GM23338 (cell line): ENCODE measurements around the gene ZNF831. TPM values are rescaled to one million over a fixed set of nuclear protein-coding genes. Genes with fewer than 3 reads are reported as not detected.

Source experiments
- ATAC-seq: fragments of 200-7000 bp; cut with Tn5 transposase; 3 replicates; pipeline ENCODE4 v1.9.1; 2020
- DNase-seq: peaks from one replicate; pipeline ENCODE4 v3.0.0-alpha.2; 2015; ENCODE audit warnings: low spot score
- H2AFZ ChIP-seq: fragments of 200-600 bp; sonication (generic); 2 replicates; pipeline ENCODE4 v1.8.0; 2016; ENCODE audit warnings: antibody characterized with exemption, mild to moderate bottlenecking, moderate library complexity
- H3F3A ChIP-seq: fragments of 200-600 bp; sonication (generic); replicated peaks from 2 replicates; pipeline ENCODE4 v1.8.0; 2017; ENCODE audit warnings: antibody characterized with exemption, mixed run types, low read depth
- H3K27ac ChIP-seq: fragments of 200-600 bp; sonication (generic); 2 replicates; pipeline ENCODE4 v1.6.1; 2016; ENCODE audit warnings: low read depth
- H3K27me3 ChIP-seq: fragments of 200-600 bp; sonication (generic); 2 replicates; pipeline ENCODE4 v1.8.0; 2016; ENCODE audit warnings: mild to moderate bottlenecking, mixed run types, moderate library complexity; ENCODE audit not compliant: insufficient read depth
- H3K36me3 ChIP-seq: fragments of 200-600 bp; sonication (generic); 2 replicates; pipeline ENCODE4 v1.8.0; 2016; ENCODE audit warnings: mild to moderate bottlenecking; ENCODE audit not compliant: insufficient read depth
- H3K4me1 ChIP-seq: fragments of 200-600 bp; sonication (generic); 2 replicates; pipeline ENCODE4 v1.8.0; 2016; ENCODE audit warnings: mild to moderate bottlenecking, moderate library complexity; ENCODE audit not compliant: insufficient read depth
- H3K4me2 ChIP-seq: fragments of 200-600 bp; sonication (generic); 2 replicates; pipeline ENCODE4 v1.7.1; 2017; ENCODE audit warnings: mixed run types
- H3K4me3 ChIP-seq: fragments of 200-600 bp; sonication (generic); 2 replicates; pipeline ENCODE4 v1.6.1; 2016; ENCODE audit warnings: mixed run types
- H3K79me2 ChIP-seq: fragments of 200-600 bp; sonication (generic); replicated peaks from 2 replicates; pipeline ENCODE4 v1.8.0; 2017; ENCODE audit warnings: mild to moderate bottlenecking; ENCODE audit not compliant: insufficient read depth
- H3K9me2 ChIP-seq: fragments of 200-600 bp; sonication (generic); 2 replicates; pipeline ENCODE4 v1.8.0; 2017; ENCODE audit not compliant: insufficient read depth
- H4K20me1 ChIP-seq: fragments of 200-600 bp; sonication (generic); replicated peaks from 2 replicates; pipeline ENCODE4 v1.8.0; 2017; ENCODE audit warnings: mild to moderate bottlenecking; ENCODE audit not compliant: insufficient read depth
- H3K27ac Mint-ChIP-seq: 2 replicates; pipeline ENCODE4 v1.8.0; 2020; ENCODE audit warnings: inconsistent platforms, mild to moderate bottlenecking, moderate library complexity, mixed read lengths
- H3K27me3 Mint-ChIP-seq: 3 replicates; pipeline ENCODE4 v1.8.0; 2022; ENCODE audit warnings: low read depth, mild to moderate bottlenecking, moderate library complexity, mixed read lengths, inconsistent platforms; ENCODE audit not compliant: insufficient read depth, poor library complexity
- H3K36me3 Mint-ChIP-seq: 3 replicates; pipeline ENCODE4 v1.8.0; 2021; ENCODE audit warnings: low read depth, mild to moderate bottlenecking, inconsistent platforms, moderate library complexity, mixed read lengths
- H3K4me1 Mint-ChIP-seq: 3 replicates; pipeline ENCODE4 v1.8.0; 2020; ENCODE audit warnings: mild to moderate bottlenecking, inconsistent platforms, mixed read lengths
- H3K4me3 Mint-ChIP-seq: 3 replicates; pipeline ENCODE4 v1.8.0; 2021; ENCODE audit warnings: moderate library complexity, mild to moderate bottlenecking, inconsistent platforms, mixed read lengths
- H3K9me3 Mint-ChIP-seq: 3 replicates; pipeline ENCODE4 v1.8.0; 2020; ENCODE audit warnings: moderate library complexity, mild to moderate bottlenecking, inconsistent platforms, mixed read lengths
- CREB1 ChIP-seq: fragments of 250-450 bp; sonication (Bioruptor Pico); IDR thresholded peaks from 2 replicates; pipeline ENCODE4 v1.5.0; 2020; ENCODE audit warnings: low read depth, mild to moderate bottlenecking, moderate library complexity
- ETS1 ChIP-seq: IDR thresholded peaks from 2 replicates; pipeline ENCODE4 v1.6.1; 2016; ENCODE audit warnings: antibody characterized with exemption
- EZH2 ChIP-seq: fragments of 200-600 bp; sonication (generic); IDR thresholded peaks from one replicate; pipeline ENCODE4 v1.8.0; 2017; ENCODE audit warnings: antibody characterized with exemption, mild to moderate bottlenecking, low read depth; ENCODE audit not compliant: unreplicated experiment
- EZH2phosphoT487 ChIP-seq: fragments of 200-600 bp; sonication (generic); IDR thresholded peaks from one replicate; pipeline ENCODE4 v1.8.1; 2018; ENCODE audit warnings: antibody characterized with exemption; ENCODE audit not compliant: unreplicated experiment
- JUNB ChIP-seq: IDR thresholded peaks from one replicate; pipeline ENCODE4 v1.6.1; 2016; ENCODE audit warnings: antibody characterized with exemption; ENCODE audit not compliant: unreplicated experiment
- NANOG ChIP-seq: IDR thresholded peaks from 2 replicates; pipeline ENCODE4 v1.6.1; 2016; ENCODE audit warnings: antibody characterized with exemption, borderline replicate concordance
- POLR2AphosphoS5 ChIP-seq: IDR thresholded peaks from 2 replicates; pipeline ENCODE4 v1.6.1; 2016; ENCODE audit warnings: antibody characterized with exemption, low read depth
- STAT1 ChIP-seq: IDR thresholded peaks from one replicate; pipeline ENCODE4 v1.6.1; 2016; ENCODE audit warnings: antibody characterized with exemption; ENCODE audit not compliant: unreplicated experiment
- ZNF114 ChIP-seq: fragments of 250-450 bp; sonication (Bioruptor Pico); IDR thresholded peaks from 2 replicates; pipeline ENCODE4 v1.5.0; 2020; ENCODE audit warnings: mild to moderate bottlenecking, moderate library complexity
- ZNF331 ChIP-seq: fragments of 250-450 bp; sonication (Bioruptor Pico); IDR thresholded peaks from 2 replicates; pipeline ENCODE4 v1.5.0; 2020; ENCODE audit warnings: low read depth, mild to moderate bottlenecking, moderate library complexity
- ZNF462 ChIP-seq: fragments of 250-450 bp; sonication (Bioruptor Pico); IDR thresholded peaks from 2 replicates; pipeline ENCODE4 v1.5.0; 2020; ENCODE audit warnings: mild to moderate bottlenecking, moderate library complexity
- polyA plus RNA-seq: library from polyadenylated mRNA; unstranded; fragments of >200 nt; fragmentation: Nextera tagmentation; extraction: Ambion mirVana; gene quantifications from 2 replicates; pipeline ENCODE4 v1.2.1, GENCODE V29; 2016
- total RNA-seq: library from RNA; depleted of rRNA; stranded (reverse); fragments of >200 nt; shearing (Covaris generic); gene quantifications from 2 replicates; pipeline ENCODE4 v1.2.3, GENCODE V29; 2014
- TF ChIP-seq, protein P1 (sequence below): IDR thresholded peaks from one replicate; pipeline ENCODE4 v1.6.1; 2018; ENCODE audit warnings: antibody characterized with exemption; ENCODE audit not compliant: unreplicated experiment
- TF ChIP-seq, protein P2 (sequence below), 2 experiments: fragments of 200-600 bp in 1 of 2; sonication (generic) in 1 of 2; conservative IDR thresholded peaks; 2 replicates each; pipeline versions ENCODE4 v1.5.1 to v1.6.1; 2016 to 2017; ENCODE audit warnings: antibody characterized with exemption in 2 of 2, low read depth in 2 of 2, mild to moderate bottlenecking in 2 of 2, moderate library complexity in 1 of 2

ZNF831 gene
- total and polyA plus RNA-seq, 2 experiments from 2014 or later: not detected

DNA sequence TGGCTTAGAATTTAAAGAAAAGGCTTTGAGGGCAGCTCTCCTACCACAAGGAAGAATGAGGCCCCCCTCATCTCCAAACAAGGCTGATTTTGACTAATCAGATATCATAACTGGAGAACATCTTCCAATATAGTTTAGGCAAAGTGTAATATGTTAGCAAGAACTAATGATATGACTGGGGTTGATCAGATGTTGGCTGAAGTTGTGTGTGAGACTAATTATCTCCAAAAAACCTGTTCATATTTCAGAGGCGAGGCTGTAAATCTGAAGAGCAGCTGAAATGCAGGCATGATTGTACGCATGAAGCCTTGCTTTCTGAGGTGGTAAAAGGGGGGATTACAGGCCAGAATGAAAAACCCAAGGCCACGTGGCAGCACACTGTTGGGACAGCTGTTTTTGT lies 16.0 kb upstream of the ZNF831 start:
- H3K79me2 ChIP-seq: no peaks in the 10 kb centered on the region
- no peaks in the 10 kb centered on the region for H3K4me1 ChIP-seq
- H3K27ac Mint-ChIP-seq: no peak overlapping the region
- H3K9me2 ChIP-seq: peaks cover 4% of the 10 kb centered on the region; the same call in 1 of the 2 replicates
- DNase-seq (no peak), ATAC-seq (no peak)
- no peak overlapping the region for H3K4me3 ChIP-seq
- H3K4me1 Mint-ChIP-seq: no peaks in the 10 kb centered on the region
- H3K27me3 ChIP-seq: no peaks in the 10 kb centered on the region
- no peak overlapping the region for H3K4me2 ChIP-seq
- no peaks in the 10 kb centered on the region; the same call in 2 of the 3 replicates for H3K9me3 Mint-ChIP-seq
- no peaks in the 10 kb centered on the region for H3K36me3 Mint-ChIP-seq
- TF ChIP-seq NANOG (no peak), POLR2AphosphoS5 (no peak), EZH2phosphoT487 (no peak), EZH2 (no peak), STAT1 (no peak), ETS1 (no peak), ZNF462 (CRISPR knock-in tag) (no peak), ZNF114 (CRISPR knock-in tag) (no peak), ZNF331 (CRISPR knock-in tag) (no peak), CREB1 (CRISPR knock-in tag) (no peak), JUNB (no peak)
- TF ChIP-seq, protein P1, sequence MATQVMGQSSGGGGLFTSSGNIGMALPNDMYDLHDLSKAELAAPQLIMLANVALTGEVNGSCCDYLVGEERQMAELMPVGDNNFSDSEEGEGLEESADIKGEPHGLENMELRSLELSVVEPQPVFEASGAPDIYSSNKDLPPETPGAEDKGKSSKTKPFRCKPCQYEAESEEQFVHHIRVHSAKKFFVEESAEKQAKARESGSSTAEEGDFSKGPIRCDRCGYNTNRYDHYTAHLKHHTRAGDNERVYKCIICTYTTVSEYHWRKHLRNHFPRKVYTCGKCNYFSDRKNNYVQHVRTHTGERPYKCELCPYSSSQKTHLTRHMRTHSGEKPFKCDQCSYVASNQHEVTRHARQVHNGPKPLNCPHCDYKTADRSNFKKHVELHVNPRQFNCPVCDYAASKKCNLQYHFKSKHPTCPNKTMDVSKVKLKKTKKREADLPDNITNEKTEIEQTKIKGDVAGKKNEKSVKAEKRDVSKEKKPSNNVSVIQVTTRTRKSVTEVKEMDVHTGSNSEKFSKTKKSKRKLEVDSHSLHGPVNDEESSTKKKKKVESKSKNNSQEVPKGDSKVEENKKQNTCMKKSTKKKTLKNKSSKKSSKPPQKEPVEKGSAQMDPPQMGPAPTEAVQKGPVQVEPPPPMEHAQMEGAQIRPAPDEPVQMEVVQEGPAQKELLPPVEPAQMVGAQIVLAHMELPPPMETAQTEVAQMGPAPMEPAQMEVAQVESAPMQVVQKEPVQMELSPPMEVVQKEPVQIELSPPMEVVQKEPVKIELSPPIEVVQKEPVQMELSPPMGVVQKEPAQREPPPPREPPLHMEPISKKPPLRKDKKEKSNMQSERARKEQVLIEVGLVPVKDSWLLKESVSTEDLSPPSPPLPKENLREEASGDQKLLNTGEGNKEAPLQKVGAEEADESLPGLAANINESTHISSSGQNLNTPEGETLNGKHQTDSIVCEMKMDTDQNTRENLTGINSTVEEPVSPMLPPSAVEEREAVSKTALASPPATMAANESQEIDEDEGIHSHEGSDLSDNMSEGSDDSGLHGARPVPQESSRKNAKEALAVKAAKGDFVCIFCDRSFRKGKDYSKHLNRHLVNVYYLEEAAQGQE: no peak
- TF ChIP-seq, protein P2, sequence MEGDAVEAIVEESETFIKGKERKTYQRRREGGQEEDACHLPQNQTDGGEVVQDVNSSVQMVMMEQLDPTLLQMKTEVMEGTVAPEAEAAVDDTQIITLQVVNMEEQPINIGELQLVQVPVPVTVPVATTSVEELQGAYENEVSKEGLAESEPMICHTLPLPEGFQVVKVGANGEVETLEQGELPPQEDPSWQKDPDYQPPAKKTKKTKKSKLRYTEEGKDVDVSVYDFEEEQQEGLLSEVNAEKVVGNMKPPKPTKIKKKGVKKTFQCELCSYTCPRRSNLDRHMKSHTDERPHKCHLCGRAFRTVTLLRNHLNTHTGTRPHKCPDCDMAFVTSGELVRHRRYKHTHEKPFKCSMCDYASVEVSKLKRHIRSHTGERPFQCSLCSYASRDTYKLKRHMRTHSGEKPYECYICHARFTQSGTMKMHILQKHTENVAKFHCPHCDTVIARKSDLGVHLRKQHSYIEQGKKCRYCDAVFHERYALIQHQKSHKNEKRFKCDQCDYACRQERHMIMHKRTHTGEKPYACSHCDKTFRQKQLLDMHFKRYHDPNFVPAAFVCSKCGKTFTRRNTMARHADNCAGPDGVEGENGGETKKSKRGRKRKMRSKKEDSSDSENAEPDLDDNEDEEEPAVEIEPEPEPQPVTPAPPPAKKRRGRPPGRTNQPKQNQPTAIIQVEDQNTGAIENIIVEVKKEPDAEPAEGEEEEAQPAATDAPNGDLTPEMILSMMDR (conservative IDR thresholded peaks at IDR 0.05; ENCODE audit: low read depth in 2 of 2): no peak
- peaks cover 12% of the 10 kb centered on the region for H3K27me3 Mint-ChIP-seq
- H3K27ac ChIP-seq: no peak overlapping the region
- H3K4me3 Mint-ChIP-seq: no peak overlapping the region
- H3F3A ChIP-seq: no peaks in the 10 kb centered on the region
- H4K20me1 ChIP-seq: no peaks in the 10 kb centered on the region
- no peaks in the 10 kb centered on the region for H3K36me3 ChIP-seq
- H2AFZ ChIP-seq: no peak overlapping the region
